ENCODE measurements around the gene CDHR2.

DNA sequence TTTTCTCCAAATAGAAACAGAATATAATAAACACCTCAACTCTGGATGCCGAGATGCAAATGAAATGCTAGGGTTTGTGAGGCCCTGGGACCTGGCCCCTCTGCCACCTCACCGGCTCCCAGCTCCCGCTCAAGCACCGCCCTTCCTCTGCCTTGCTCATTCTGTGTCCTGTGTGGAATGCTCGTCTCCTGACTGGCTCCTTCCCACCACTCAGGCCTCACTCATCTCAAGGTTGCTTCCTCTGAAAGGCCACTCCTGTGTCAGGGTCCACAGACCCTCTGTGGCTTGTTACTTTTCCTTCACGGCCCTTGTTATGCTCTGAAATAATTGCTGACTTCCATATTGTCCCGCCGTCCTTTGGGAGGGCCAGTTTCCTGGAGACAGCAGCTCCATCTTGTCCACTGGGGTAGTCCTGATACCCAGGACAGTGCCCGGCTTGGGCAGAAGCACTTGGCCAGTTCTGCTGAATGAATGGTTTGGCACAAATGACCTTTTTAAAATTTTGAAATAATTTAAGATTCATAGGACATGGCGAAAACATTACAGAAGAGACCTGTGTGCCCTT, 27.4 kb upstream of the CDHR2 start:
- TF ChIP-seq YY1 (IDR thresholded peaks at IDR 0.05; ENCODE audit: insufficient read depth, insufficient read length) (no peak), ZNF274 (IDR thresholded peaks at IDR 0.05; ENCODE audit: low read depth, low read length) (no peak), SUZ12 (IDR thresholded peaks at IDR 0.05; ENCODE audit: extremely low read depth, insufficient read depth, insufficient read length) (no peak)

All from NT2/D1 (cell line).